H9 (cell line): ENCODE measurements around the gene MCM3AP. TPM values are rescaled to one million over a fixed set of nuclear protein-coding genes. Genes with fewer than 3 reads are reported as not detected.
A peak's percentile ranks its signal among the peaks of the same experiment; 100 is the strongest.

Experiments used
- DNase-seq: peaks from one replicate; pipeline ENCODE4 v3.0.0-alpha.2; 2017
- H2AFZ ChIP-seq: one replicate; pipeline ENCODE4 v1.6.1; 2013; ENCODE audit warnings: mild to moderate bottlenecking, low read length, control low read depth, moderate library complexity
- H2AK5ac ChIP-seq: 2 replicates; pipeline ENCODE4 v1.6.1; 2013; ENCODE audit warnings: low read length, control low read depth, mixed read lengths; ENCODE audit not compliant: insufficient read length
- H2BK120ac ChIP-seq: one replicate; pipeline ENCODE4 v1.6.1; 2013; ENCODE audit warnings: low read depth, mild to moderate bottlenecking, low read length, control low read depth, inconsistent platforms; ENCODE audit not compliant: poor library complexity, severe bottlenecking
- H2BK12ac ChIP-seq: 2 replicates; pipeline ENCODE4 v1.6.1; 2013; ENCODE audit warnings: low read length, control low read depth, mixed read lengths, low read depth; ENCODE audit not compliant: insufficient read length
- H2BK15ac ChIP-seq: 2 replicates; pipeline ENCODE4 v1.6.1; 2013; ENCODE audit warnings: low read depth, low read length, control low read depth
- H2BK20ac ChIP-seq: one replicate; pipeline ENCODE4 v1.6.1; 2013; ENCODE audit warnings: low read depth, mild to moderate bottlenecking, low read length, control low read depth, inconsistent platforms; ENCODE audit not compliant: poor library complexity, severe bottlenecking
- H2BK5ac ChIP-seq: 2 replicates; pipeline ENCODE4 v1.6.1; 2013; ENCODE audit warnings: low read length, control low read depth, mixed read lengths; ENCODE audit not compliant: insufficient read length
- H3K14ac ChIP-seq: 2 replicates; pipeline ENCODE4 v1.6.1; 2013; ENCODE audit warnings: low read length, control low read depth; ENCODE audit not compliant: insufficient read depth
- H3K18ac ChIP-seq: 2 replicates; pipeline ENCODE4 v1.6.1; 2013; ENCODE audit warnings: low read depth, mild to moderate bottlenecking, mixed read lengths, low read length, control low read depth; ENCODE audit not compliant: insufficient read length
- H3K23ac ChIP-seq: 2 replicates; pipeline ENCODE4 v1.6.1; 2013; ENCODE audit warnings: low read length, control low read depth, mixed read lengths, low read depth; ENCODE audit not compliant: insufficient read length
- H3K23me2 ChIP-seq: 2 replicates; pipeline ENCODE4 v1.6.1; 2013; ENCODE audit warnings: low read depth, mild to moderate bottlenecking, mixed read lengths, low read length, control low read depth; ENCODE audit not compliant: insufficient read length, poor library complexity, severe bottlenecking
- H3K27ac ChIP-seq: 2 replicates; pipeline ENCODE4 v1.5.1; 2013; ENCODE audit warnings: low read length, control low read depth, mixed read lengths, low read depth; ENCODE audit not compliant: insufficient read length
- H3K27me3 ChIP-seq: 2 replicates; pipeline ENCODE4 v1.6.1; 2013; ENCODE audit warnings: low read length, control low read depth, inconsistent platforms; ENCODE audit not compliant: insufficient read depth
- H3K4ac ChIP-seq: 2 replicates; pipeline ENCODE4 v1.6.1; 2013; ENCODE audit warnings: low read depth, mild to moderate bottlenecking, control low read depth, inconsistent platforms, low read length, moderate library complexity
- H3K4me1 ChIP-seq: 2 replicates; pipeline ENCODE4 v1.6.1; 2013; ENCODE audit warnings: low read length, control low read depth, inconsistent platforms; ENCODE audit not compliant: insufficient read depth
- H3K4me2 ChIP-seq: 2 replicates; pipeline ENCODE4 v1.6.1; 2013; ENCODE audit warnings: low read length, control low read depth, mixed read lengths; ENCODE audit not compliant: insufficient read length, insufficient read depth
- H3K56ac ChIP-seq: 2 replicates; pipeline ENCODE4 v1.6.1; 2013; ENCODE audit warnings: low read depth, mild to moderate bottlenecking, mixed read lengths, low read length, control low read depth; ENCODE audit not compliant: insufficient read length
- H3K79me1 ChIP-seq: 2 replicates; pipeline ENCODE4 v1.6.1; 2013; ENCODE audit warnings: low read depth, mild to moderate bottlenecking, moderate library complexity, low read length, control low read depth, inconsistent platforms; ENCODE audit not compliant: insufficient read depth, poor library complexity, severe bottlenecking
- H3K79me2 ChIP-seq: 2 replicates; pipeline ENCODE4 v1.6.1; 2013; ENCODE audit warnings: low read length, control low read depth, inconsistent platforms; ENCODE audit not compliant: insufficient read depth
- H3K9ac ChIP-seq: 2 replicates; pipeline ENCODE4 v1.6.1; 2013; ENCODE audit warnings: low read length, control low read depth, mixed read lengths; ENCODE audit not compliant: insufficient read length; ENCODE audit errors: extremely low read depth
- H3K9me3 ChIP-seq: one replicate; pipeline ENCODE4 v1.6.1; 2013; ENCODE audit warnings: low read depth, low read length, inconsistent platforms; ENCODE audit not compliant: control insufficient read depth
- H3T11ph ChIP-seq: one replicate; pipeline ENCODE4 v1.6.1; 2013; ENCODE audit warnings: mild to moderate bottlenecking, low read length, control low read depth, inconsistent platforms
- H4K20me1 ChIP-seq: one replicate; pipeline ENCODE4 v1.6.1; 2013; ENCODE audit not compliant: control insufficient read depth, insufficient read length, insufficient read depth
- H4K5ac ChIP-seq: 2 replicates; pipeline ENCODE4 v1.6.1; 2013; ENCODE audit warnings: low read depth, mild to moderate bottlenecking, mixed read lengths, low read length, control low read depth; ENCODE audit not compliant: insufficient read length
- H4K8ac ChIP-seq: replicated peaks from 2 replicates; pipeline ENCODE4 v1.6.1; 2013; ENCODE audit warnings: low read length, control low read depth, mixed read lengths, low read depth; ENCODE audit not compliant: insufficient read length
- H4K91ac ChIP-seq: 2 replicates; pipeline ENCODE4 v1.6.1; 2013; ENCODE audit warnings: low read depth, mild to moderate bottlenecking, moderate library complexity, mixed read lengths, low read length, control low read depth; ENCODE audit not compliant: insufficient read length
- H3K27ac Mint-ChIP-seq, 3 experiments: 2 replicates in 2 of 3; 3 replicates in 1 of 3; pipeline ENCODE4 v1.8.0; 2020 to 2021; ENCODE audit warnings: mixed read lengths in 3 of 3, mild to moderate bottlenecking in 1 of 3, moderate library complexity in 1 of 3
- H3K27me3 Mint-ChIP-seq: 2 replicates; pipeline ENCODE4 v1.8.0; 2021; ENCODE audit warnings: low read depth, mild to moderate bottlenecking, moderate library complexity, mixed read lengths
- H3K36me3 Mint-ChIP-seq, 3 experiments: 2 replicates in 2 of 3; 3 replicates in 1 of 3; pipeline ENCODE4 v1.8.0; 2020 to 2021; ENCODE audit warnings: low read depth in 3 of 3, mixed read lengths in 3 of 3; ENCODE audit not compliant: insufficient read depth in 1 of 3
- H3K4me1 Mint-ChIP-seq, 2 experiments: 2 replicates each; pipeline ENCODE4 v1.8.0; 2020; ENCODE audit warnings: mixed read lengths in 2 of 2
- H3K4me3 Mint-ChIP-seq, 2 experiments: 2 replicates in 1 of 2; 3 replicates in 1 of 2; pipeline ENCODE4 v1.8.0; 2020 to 2021; ENCODE audit warnings: mild to moderate bottlenecking in 2 of 2, mixed read lengths in 2 of 2, moderate library complexity in 1 of 2
- H3K9me3 Mint-ChIP-seq, 2 experiments: 2 replicates in 1 of 2; 3 replicates in 1 of 2; pipeline ENCODE4 v1.8.0; 2020; ENCODE audit warnings: mild to moderate bottlenecking in 2 of 2, mixed read lengths in 2 of 2, moderate library complexity in 1 of 2
- WGBS: extraction: QIAGEN DNeasy Blood & Tissue Kit; methylation state at CpG from one replicate; pipeline ENCODE4 v1.1.7; 2013; ENCODE audit warnings: missing lambda C conversion rate, low lambda C conversion rate, mixed read lengths; ENCODE audit not compliant: insufficient read length; ENCODE audit errors: extremely low coverage; 5-methylcytosine and 5-hydroxymethylcytosine counted together
- total RNA-seq: library from RNA; stranded (reverse); gene quantifications from 2 replicates; pipeline ENCODE4 v1.2.1, GENCODE V29; 2021
- TF ChIP-seq, protein P1 (sequence below): fragments of 200-600 bp; sonication (generic); conservative IDR thresholded peaks from 3 replicates; pipeline ENCODE4 v1.8.0; 2021; ENCODE audit warnings: antibody characterized with exemption, mild to moderate bottlenecking

The MCM3AP gene
- total RNA-seq, 1 experiment from 2014 or later = 124 TPM

DNA sequence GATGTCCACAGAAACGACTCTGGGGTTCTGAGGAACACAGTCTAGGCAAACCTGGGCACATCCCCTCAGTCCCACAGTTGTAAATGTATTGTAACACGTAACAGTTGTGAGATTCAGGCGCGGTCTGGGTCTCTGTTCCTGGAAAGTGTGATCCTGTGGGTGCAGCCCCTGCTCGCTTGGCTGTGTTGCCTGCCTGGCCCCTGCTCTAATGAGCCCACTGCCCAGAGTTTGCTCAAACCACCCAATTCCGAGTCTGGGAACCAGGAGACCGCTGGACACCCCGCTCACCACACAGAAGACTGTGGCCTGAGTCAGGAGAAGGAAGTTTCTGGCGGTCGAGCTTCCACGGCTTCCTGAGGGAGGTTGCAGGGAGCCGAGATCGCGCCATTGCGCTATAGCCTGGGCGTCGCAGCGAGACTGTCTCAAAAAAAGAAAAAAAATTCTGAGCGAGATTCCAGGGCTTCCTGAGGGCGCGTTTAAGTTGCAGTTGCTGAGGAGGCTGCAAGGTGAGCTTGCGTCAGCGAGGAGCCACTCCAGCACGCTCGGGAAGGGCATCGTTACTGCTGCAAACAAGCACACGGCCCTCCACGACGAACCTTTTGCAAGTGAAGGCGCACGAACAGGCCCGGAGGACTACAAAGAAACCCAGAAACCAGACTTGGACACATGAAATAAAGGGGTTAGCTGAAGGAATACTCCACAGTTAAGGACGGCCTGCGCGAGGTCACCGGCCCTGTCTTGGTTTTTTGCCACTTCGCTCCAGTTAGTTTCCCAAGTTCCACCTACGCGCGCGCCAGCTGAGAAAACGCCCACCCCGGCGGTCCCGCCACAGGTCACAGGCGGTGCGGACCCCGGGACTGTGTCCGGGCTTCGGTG, 37.2 kb upstream of the MCM3AP start:
- H3K9me3 Mint-ChIP-seq = no peaks in the 10 kb centered on the region
- Histone ChIP-seq H3K4ac (no peak overlapping the region), H3K14ac (peak overlapping the region; percentile 81), H3K4me2 (peak overlapping the region; percentile 97), H3K9me3 (no peaks in the 10 kb centered on the region), H3K4me1 (peaks cover 7% of the 10 kb centered on the region; the same call in 1 of the 2 replicates), H3K23me2 (peaks cover 17% of the 10 kb centered on the region), H3K79me1 (peaks cover 2% of the 10 kb centered on the region), H3K23ac (no peak overlapping the region), H2BK12ac (no peak overlapping the region), H4K8ac (no peak overlapping the region), H3K27ac (no peak overlapping the region), H2BK120ac (no peak overlapping the region), H3K79me2 (peaks cover 15% of the 10 kb centered on the region; the same call in 1 of the 2 replicates), H2BK5ac (no peak overlapping the region), H3T11ph (no peak overlapping the region), H4K5ac (no peak overlapping the region), H4K91ac (no peak overlapping the region), H3K18ac (peak overlapping the region; percentile 70), H3K27me3 (no peaks in the 10 kb centered on the region), H2BK20ac (no peak overlapping the region), H3K56ac (no peak overlapping the region), H2AK5ac (no peak overlapping the region), H3K9ac (peak overlapping the region; percentile 96), H2AFZ (no peak overlapping the region), H4K20me1 (no peaks in the 10 kb centered on the region), H2BK15ac (no peak overlapping the region)
- H3K36me3 Mint-ChIP-seq = peaks cover 26 to 35% (median 29%) of the 10 kb centered on the region in 3 experiments
- H3K27ac Mint-ChIP-seq = peak overlapping the region; percentile 82 to 99 (median 98); a peak in 6 of 7 replicates
- H3K4me3 Mint-ChIP-seq = peak overlapping the region; percentile 94 to 98
- DNase-seq = no peak
- no CpG with 5 or more reads among the region's 50 CpGs for WGBS
- H3K27me3 Mint-ChIP-seq = no peaks in the 10 kb centered on the region
- TF ChIP-seq, protein P1, sequence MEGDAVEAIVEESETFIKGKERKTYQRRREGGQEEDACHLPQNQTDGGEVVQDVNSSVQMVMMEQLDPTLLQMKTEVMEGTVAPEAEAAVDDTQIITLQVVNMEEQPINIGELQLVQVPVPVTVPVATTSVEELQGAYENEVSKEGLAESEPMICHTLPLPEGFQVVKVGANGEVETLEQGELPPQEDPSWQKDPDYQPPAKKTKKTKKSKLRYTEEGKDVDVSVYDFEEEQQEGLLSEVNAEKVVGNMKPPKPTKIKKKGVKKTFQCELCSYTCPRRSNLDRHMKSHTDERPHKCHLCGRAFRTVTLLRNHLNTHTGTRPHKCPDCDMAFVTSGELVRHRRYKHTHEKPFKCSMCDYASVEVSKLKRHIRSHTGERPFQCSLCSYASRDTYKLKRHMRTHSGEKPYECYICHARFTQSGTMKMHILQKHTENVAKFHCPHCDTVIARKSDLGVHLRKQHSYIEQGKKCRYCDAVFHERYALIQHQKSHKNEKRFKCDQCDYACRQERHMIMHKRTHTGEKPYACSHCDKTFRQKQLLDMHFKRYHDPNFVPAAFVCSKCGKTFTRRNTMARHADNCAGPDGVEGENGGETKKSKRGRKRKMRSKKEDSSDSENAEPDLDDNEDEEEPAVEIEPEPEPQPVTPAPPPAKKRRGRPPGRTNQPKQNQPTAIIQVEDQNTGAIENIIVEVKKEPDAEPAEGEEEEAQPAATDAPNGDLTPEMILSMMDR = no peak
- peaks cover 43 to 47% of the 10 kb centered on the region in 2 experiments for H3K4me1 Mint-ChIP-seq
